Neural cell (in vitro differentiated cells): ENCODE results near the gene GPR158.

Experiments used
- EP300 ChIP-seq: fragments of 450-650 bp; conservative IDR thresholded peaks from 2 replicates; pipeline ENCODE4 v1.6.1; 2014; ENCODE audit warnings: antibody characterized with exemption, mild to moderate bottlenecking, moderate library complexity; ENCODE audit not compliant: poor library complexity, severe bottlenecking
- EZH2 ChIP-seq: fragments of 200-600, 300-800 bp; shearing (Covaris generic), sonication (generic); IDR thresholded peaks from 2 replicates; pipeline ENCODE4 v1.6.1; 2014; ENCODE audit warnings: antibody characterized with exemption, low read length, borderline replicate concordance, mild to moderate bottlenecking; ENCODE audit not compliant: insufficient read depth, poor library complexity, severe bottlenecking
- MXI1 ChIP-seq: fragments of 450-650 bp; conservative IDR thresholded peaks from 2 replicates; pipeline ENCODE4 v1.6.1; 2014; ENCODE audit warnings: antibody characterized with exemption, mild to moderate bottlenecking; ENCODE audit not compliant: poor library complexity, severe bottlenecking
- POLR2AphosphoS5 ChIP-seq: IDR thresholded peaks from 2 replicates; pipeline ENCODE4 v1.6.1; 2012
- RAD21 ChIP-seq: fragments of 450-650 bp; conservative IDR thresholded peaks from 2 replicates; pipeline ENCODE4 v1.6.1; 2014; ENCODE audit warnings: antibody characterized with exemption, mild to moderate bottlenecking, moderate library complexity
- SMC3 ChIP-seq: fragments of 450-650 bp; conservative IDR thresholded peaks from 2 replicates; pipeline ENCODE4 v1.6.1; 2014; ENCODE audit warnings: antibody characterized with exemption, mild to moderate bottlenecking, moderate library complexity; ENCODE audit not compliant: poor library complexity
- TAF1 ChIP-seq: IDR thresholded peaks from 2 replicates; pipeline ENCODE4 v1.6.1; 2012; ENCODE audit warnings: low read depth
- TF ChIP-seq, protein P1 (sequence below): fragments of 450-650 bp; IDR thresholded peaks from 2 replicates; pipeline ENCODE4 v1.5.1; 2014; ENCODE audit warnings: antibody characterized with exemption, mild to moderate bottlenecking, moderate library complexity; ENCODE audit not compliant: poor library complexity, severe bottlenecking
- TF ChIP-seq, protein P2 (sequence below): IDR thresholded peaks from 2 replicates; pipeline ENCODE4 v1.6.1; 2012; ENCODE audit warnings: borderline replicate concordance

DNA sequence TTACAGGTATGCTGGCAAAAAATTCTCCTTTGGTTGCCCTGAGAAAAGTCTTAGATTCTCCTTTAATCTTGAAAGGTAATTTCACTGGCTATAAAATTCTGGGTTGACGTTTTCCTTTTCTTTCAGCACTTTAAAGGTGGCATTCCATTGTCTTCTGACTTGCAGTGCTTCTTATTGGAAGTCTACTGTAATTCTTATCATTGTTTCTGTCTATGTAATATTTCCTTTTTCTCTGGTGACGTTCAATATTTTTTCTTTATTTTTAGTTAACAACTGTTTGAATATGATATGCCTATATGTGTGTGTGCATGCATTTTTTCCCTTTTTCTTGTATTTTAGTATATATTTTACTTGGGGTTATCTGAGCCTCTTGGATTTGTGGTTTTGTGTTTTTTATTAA lies 111.0 kb downstream of the GPR158 start:
- TF ChIP-seq, protein P1, sequence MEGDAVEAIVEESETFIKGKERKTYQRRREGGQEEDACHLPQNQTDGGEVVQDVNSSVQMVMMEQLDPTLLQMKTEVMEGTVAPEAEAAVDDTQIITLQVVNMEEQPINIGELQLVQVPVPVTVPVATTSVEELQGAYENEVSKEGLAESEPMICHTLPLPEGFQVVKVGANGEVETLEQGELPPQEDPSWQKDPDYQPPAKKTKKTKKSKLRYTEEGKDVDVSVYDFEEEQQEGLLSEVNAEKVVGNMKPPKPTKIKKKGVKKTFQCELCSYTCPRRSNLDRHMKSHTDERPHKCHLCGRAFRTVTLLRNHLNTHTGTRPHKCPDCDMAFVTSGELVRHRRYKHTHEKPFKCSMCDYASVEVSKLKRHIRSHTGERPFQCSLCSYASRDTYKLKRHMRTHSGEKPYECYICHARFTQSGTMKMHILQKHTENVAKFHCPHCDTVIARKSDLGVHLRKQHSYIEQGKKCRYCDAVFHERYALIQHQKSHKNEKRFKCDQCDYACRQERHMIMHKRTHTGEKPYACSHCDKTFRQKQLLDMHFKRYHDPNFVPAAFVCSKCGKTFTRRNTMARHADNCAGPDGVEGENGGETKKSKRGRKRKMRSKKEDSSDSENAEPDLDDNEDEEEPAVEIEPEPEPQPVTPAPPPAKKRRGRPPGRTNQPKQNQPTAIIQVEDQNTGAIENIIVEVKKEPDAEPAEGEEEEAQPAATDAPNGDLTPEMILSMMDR, result no peak
- TF ChIP-seq MXI1, result no peak
- no peak for TF ChIP-seq POLR2AphosphoS5
- no peak for TF ChIP-seq EZH2
- TF ChIP-seq, protein P2, sequence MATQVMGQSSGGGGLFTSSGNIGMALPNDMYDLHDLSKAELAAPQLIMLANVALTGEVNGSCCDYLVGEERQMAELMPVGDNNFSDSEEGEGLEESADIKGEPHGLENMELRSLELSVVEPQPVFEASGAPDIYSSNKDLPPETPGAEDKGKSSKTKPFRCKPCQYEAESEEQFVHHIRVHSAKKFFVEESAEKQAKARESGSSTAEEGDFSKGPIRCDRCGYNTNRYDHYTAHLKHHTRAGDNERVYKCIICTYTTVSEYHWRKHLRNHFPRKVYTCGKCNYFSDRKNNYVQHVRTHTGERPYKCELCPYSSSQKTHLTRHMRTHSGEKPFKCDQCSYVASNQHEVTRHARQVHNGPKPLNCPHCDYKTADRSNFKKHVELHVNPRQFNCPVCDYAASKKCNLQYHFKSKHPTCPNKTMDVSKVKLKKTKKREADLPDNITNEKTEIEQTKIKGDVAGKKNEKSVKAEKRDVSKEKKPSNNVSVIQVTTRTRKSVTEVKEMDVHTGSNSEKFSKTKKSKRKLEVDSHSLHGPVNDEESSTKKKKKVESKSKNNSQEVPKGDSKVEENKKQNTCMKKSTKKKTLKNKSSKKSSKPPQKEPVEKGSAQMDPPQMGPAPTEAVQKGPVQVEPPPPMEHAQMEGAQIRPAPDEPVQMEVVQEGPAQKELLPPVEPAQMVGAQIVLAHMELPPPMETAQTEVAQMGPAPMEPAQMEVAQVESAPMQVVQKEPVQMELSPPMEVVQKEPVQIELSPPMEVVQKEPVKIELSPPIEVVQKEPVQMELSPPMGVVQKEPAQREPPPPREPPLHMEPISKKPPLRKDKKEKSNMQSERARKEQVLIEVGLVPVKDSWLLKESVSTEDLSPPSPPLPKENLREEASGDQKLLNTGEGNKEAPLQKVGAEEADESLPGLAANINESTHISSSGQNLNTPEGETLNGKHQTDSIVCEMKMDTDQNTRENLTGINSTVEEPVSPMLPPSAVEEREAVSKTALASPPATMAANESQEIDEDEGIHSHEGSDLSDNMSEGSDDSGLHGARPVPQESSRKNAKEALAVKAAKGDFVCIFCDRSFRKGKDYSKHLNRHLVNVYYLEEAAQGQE, result no peak
- no peak for TF ChIP-seq RAD21
- TF ChIP-seq EP300, result no peak
- TF ChIP-seq TAF1, result no peak
- TF ChIP-seq SMC3, result no peak
